Upper lobe of right lung (tissue), 1 donor: ENCODE measurements around the gene TSHB. TPM values are rescaled to one million over a fixed set of nuclear protein-coding genes. Genes with fewer than 3 reads are reported as not detected.
A peak's percentile ranks its signal among the peaks of the same experiment; 100 is the strongest.

Source experiments
- ATAC-seq: fragments of 200-7000 bp; cut with Tn5 transposase; one replicate; pipeline ENCODE4 v1.9.1; 2020; ENCODE audit warnings: mild to moderate bottlenecking, moderate library complexity
- DNase-seq: peaks from one replicate; pipeline ENCODE4 v3.0.0-alpha.2; 2020
- H3K27ac ChIP-seq: fragments of 200-600 bp; one replicate; pipeline ENCODE4 v1.8.0; 2022
- H3K27me3 ChIP-seq: fragments of 200-600 bp; one replicate; pipeline ENCODE4 v1.8.0; 2022; ENCODE audit warnings: mild to moderate bottlenecking
- H3K36me3 ChIP-seq: fragments of 200-600 bp; one replicate; pipeline ENCODE4 v1.8.0; 2022
- H3K4me1 ChIP-seq: fragments of 200-600 bp; one replicate; pipeline ENCODE4 v1.8.0; 2022
- H3K4me3 ChIP-seq: fragments of 200-600 bp; one replicate; pipeline ENCODE4 v1.8.0; 2022; ENCODE audit warnings: mild to moderate bottlenecking
- H3K9me3 ChIP-seq: fragments of 200-600 bp; one replicate; pipeline ENCODE4 v1.8.0; 2022
- intact Hi-C: fragments of 100-400 bp; cut with DNase I; formaldehyde crosslinking; loops from one replicate; pipeline ENCODE4 v1.11.0; 2022
- total RNA-seq: library from RNA; stranded (reverse); fragmentation: NEBNext Ultra II Directional; extraction: Animal tissue kit (Norgen Biotek cat#: 25700); gene quantifications from one replicate; pipeline ENCODE4 v1.2.1, GENCODE V29; 2021
- TF ChIP-seq, protein P1 (sequence below): fragments of 200-600 bp; IDR thresholded peaks from one replicate; pipeline ENCODE4 v1.8.0; 2022; ENCODE audit warnings: antibody characterized with exemption
- donor health status: DM: no; HTN: yes; CAD: no; lungs with severe emphysema.

The TSHB gene
- total RNA-seq, 1 donor from 2014 or later = not detected

DNA sequence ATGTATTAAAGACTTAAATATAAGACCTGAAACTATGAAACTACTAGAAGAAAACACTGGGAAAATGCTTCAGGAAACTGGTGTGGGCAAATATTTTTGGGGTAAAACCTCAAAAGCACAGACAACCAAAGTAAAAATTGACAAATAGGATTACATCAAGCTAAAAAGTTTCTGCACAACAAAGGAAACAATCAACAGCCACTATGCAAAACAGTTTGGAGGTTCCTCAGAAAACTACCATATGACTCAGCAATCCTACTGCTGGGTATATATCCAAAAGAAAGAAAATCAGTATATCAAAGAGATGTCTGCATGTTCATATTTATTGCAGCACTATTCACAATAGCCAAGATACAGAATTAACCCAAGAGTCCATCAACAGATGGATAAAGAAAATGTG lies 17.1 kb downstream of the TSHB start:
- intact Hi-C loops = no loop called here
- Histone ChIP-seq H3K9me3 (no peaks in the 10 kb centered on the region), H3K4me3 (no peak overlapping the region), H3K4me1 (no peaks in the 10 kb centered on the region), H3K36me3 (no peaks in the 10 kb centered on the region), H3K27me3 (no peaks in the 10 kb centered on the region), H3K27ac (no peak overlapping the region)
- TF ChIP-seq, protein P1, sequence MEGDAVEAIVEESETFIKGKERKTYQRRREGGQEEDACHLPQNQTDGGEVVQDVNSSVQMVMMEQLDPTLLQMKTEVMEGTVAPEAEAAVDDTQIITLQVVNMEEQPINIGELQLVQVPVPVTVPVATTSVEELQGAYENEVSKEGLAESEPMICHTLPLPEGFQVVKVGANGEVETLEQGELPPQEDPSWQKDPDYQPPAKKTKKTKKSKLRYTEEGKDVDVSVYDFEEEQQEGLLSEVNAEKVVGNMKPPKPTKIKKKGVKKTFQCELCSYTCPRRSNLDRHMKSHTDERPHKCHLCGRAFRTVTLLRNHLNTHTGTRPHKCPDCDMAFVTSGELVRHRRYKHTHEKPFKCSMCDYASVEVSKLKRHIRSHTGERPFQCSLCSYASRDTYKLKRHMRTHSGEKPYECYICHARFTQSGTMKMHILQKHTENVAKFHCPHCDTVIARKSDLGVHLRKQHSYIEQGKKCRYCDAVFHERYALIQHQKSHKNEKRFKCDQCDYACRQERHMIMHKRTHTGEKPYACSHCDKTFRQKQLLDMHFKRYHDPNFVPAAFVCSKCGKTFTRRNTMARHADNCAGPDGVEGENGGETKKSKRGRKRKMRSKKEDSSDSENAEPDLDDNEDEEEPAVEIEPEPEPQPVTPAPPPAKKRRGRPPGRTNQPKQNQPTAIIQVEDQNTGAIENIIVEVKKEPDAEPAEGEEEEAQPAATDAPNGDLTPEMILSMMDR = no peak
- ATAC-seq = no peak
- no peak for DNase-seq

DNA sequence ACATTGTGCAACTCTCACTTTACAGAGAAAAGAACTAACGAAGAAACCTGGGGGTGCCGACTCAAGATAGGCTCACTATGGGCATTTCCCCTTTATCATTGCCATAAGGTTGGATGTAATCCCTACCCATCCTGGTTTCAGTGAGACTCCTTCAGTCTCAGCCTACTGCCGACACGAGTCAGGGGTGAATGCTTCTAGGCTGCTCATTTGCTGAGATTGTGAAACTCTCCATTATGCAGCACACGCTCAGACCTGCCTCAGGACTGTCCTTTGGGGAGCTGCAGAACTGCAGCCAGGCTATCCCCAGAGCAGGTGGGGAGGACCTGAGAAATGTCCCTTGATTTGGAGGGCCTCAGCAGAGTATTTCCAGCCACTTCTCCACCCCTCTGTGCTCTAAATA lies 22.2 kb downstream of the TSHB start:
- intact Hi-C loops = no loop called here
- H3K27me3 ChIP-seq = no peaks in the 10 kb centered on the region
- TF ChIP-seq, protein P1 = no peak
- ATAC-seq = peak; percentile 23
- DNase-seq = no peak
- no peaks in the 10 kb centered on the region for H3K9me3 ChIP-seq
- no peaks in the 10 kb centered on the region for H3K4me1 ChIP-seq
- no peak overlapping the region for H3K27ac ChIP-seq
- no peak overlapping the region for H3K4me3 ChIP-seq
- H3K36me3 ChIP-seq = no peaks in the 10 kb centered on the region

DNA sequence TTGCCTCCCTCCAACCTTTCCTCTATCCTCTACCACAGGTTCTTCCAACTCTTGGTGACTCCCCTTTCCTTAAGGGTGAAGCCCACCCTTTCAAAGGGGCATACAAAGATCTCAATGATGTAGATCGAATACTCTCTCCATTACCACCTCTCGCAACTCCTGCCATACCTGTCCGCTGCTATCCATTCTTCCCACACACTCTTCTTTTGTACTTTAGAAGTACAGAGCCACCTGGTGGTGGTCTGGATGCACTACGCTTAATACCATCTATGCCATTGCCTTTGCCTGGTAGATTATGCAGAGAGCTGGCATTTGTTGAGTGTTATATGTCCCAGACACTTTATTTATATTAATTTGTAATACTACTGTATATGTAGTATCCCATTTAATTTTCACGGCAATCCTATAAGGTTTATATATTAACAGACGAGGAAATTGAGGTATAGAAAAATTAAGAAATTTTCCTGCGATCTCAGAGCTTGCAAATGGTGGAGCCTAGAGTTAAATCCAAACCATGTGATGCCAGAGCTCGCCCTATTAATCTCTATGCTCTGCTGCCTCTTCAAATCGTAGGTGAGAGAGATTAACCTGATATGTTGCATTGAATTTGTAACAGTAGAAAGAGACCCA lies 22.9 kb downstream of the TSHB start:
- TF ChIP-seq, protein P1 = peak; percentile 87
- DNase-seq (no peak), ATAC-seq (peak; percentile 94)
- H3K27ac ChIP-seq = no peak overlapping the region
- H3K36me3 ChIP-seq = no peaks in the 10 kb centered on the region
- H3K9me3 ChIP-seq = no peaks in the 10 kb centered on the region
- no peaks in the 10 kb centered on the region for H3K27me3 ChIP-seq
- no peak overlapping the region for H3K4me3 ChIP-seq
- no peaks in the 10 kb centered on the region for H3K4me1 ChIP-seq
- intact Hi-C loops = no loop called here

DNA sequence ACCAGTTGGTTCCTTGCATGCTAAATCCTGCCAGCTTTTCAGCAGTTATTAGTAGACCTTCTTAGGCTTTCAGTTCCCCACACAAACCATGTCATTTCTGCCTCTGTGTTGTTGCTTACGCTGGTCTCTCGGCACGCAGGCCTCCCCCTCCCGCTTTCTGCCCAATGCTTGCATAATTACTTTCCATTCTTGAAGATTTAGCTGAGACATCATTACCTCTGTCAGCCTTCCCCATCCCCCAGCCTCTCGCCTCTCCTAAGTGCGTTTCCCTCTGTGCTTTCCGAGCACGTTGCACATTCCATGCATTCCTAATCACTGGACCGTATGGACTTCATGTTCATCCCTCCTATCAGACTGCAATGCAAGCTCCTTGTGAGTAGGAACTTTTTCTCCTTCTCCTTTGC lies 26.8 kb downstream of the TSHB start:
- H3K4me3 ChIP-seq = no peak overlapping the region
- intact Hi-C loops = no loop called here
- H3K4me1 ChIP-seq = no peaks in the 10 kb centered on the region
- H3K9me3 ChIP-seq = no peaks in the 10 kb centered on the region
- ATAC-seq = peak; percentile 65
- no peaks in the 10 kb centered on the region for H3K36me3 ChIP-seq
- no peak overlapping the region for H3K27ac ChIP-seq
- DNase-seq = no peak
- no peaks in the 10 kb centered on the region for H3K27me3 ChIP-seq
- TF ChIP-seq, protein P1 = no peak

DNA sequence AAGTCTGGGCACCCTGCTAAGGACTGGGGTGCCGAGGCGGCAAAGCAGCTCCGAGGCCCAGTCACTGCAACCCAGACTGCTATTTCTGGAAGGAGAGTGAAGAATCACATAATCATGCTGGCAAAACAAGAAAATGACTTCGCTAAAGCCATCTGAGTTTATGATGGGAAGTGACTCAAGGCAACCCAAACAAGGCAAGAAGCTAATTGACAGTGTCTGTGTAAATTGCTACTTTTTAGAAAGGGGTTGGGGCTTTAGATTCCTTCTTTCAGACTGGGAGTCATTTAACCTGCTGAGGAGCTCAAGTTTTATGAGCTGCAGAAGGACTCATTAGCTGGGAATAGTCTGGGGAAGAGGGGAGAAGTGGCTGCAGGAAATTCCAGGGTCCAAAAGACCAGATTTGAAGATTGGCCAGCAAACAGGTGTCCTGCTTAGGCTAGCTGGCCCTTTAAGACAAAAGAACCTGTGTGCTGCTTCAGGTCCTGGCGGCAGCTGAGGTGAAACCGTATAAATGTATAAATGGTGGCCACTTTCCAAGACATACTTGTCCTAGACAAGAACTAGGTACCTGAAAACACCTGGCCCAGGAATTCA lies 28.1 kb downstream of the TSHB start:
- DNase-seq (no peak), ATAC-seq (no peak)
- TF ChIP-seq, protein P1 = no peak
- intact Hi-C loops = no loop called here
- no peak overlapping the region for H3K27ac ChIP-seq
- peaks cover 4% of the 10 kb centered on the region for H3K4me1 ChIP-seq
- H3K4me3 ChIP-seq = no peak overlapping the region
- H3K9me3 ChIP-seq = no peaks in the 10 kb centered on the region
- H3K27me3 ChIP-seq = no peaks in the 10 kb centered on the region
- no peaks in the 10 kb centered on the region for H3K36me3 ChIP-seq

DNA sequence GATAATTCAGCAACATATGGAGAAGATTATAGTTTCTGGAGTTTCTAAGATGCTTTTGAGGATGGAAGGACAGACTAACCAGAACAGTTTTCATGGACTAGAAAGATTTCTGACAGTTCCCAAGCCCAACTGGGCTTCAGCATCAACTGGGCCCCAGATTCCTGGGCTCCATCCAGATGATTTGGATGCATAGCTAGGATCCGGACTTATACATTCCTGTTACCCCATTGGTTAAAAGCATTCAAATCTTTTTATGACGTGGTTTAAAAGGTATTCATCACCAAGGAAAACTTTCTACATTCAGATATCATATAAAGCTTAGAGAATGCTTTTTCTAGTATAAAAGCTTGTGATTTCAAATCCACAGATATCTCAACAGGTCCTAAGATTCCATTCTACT lies 29.7 kb downstream of the TSHB start:
- no peak overlapping the region for H3K27ac ChIP-seq
- DNase-seq (no peak), ATAC-seq (no peak)
- H3K9me3 ChIP-seq = no peaks in the 10 kb centered on the region
- intact Hi-C loops = no loop called here
- no peaks in the 10 kb centered on the region for H3K27me3 ChIP-seq
- TF ChIP-seq, protein P1 = no peak
- H3K4me3 ChIP-seq = no peak overlapping the region
- H3K4me1 ChIP-seq = peaks cover 10% of the 10 kb centered on the region
- no peaks in the 10 kb centered on the region for H3K36me3 ChIP-seq
